Thoracic aorta (tissue), 2 donors: ENCODE measurements around the gene SNRNP40. TPM values are rescaled to one million over a fixed set of nuclear protein-coding genes. Genes with fewer than 3 reads are reported as not detected.

ENCODE experiments used
- ATAC-seq: fragments of 150-250 bp; one replicate; pipeline ENCODE4 v1.8.0; 2017; ENCODE audit warnings: low read depth; ENCODE audit not compliant: insufficient number of reproducible peaks, low FRiP score
- DNase-seq: peaks from one replicate; pipeline ENCODE4 v3.0.0-alpha.2; 2020; ENCODE audit warnings: low spot score
- H3K27ac ChIP-seq, 2 donors: fragments of 200-600 bp; sonication (generic); 1 replicate in 1 of 2; 2 replicates in 1 of 2; pipeline ENCODE4 v1.5.1; 2016; ENCODE audit warnings: mild to moderate bottlenecking in 2 of 2, moderate library complexity in 2 of 2
- H3K27me3 ChIP-seq: fragments of 200-600 bp; sonication (generic); replicated peaks from 2 replicates; pipeline ENCODE4 v1.6.0; 2016; ENCODE audit warnings: mild to moderate bottlenecking; ENCODE audit not compliant: insufficient read depth
- H3K36me3 ChIP-seq: fragments of 200-600 bp; sonication (generic); one replicate; pipeline ENCODE4 v1.5.1; 2016
- H3K4me1 ChIP-seq, 2 donors: fragments of 200-600 bp; sonication (generic); 1 replicate in 1 of 2; 2 replicates in 1 of 2; pipeline versions ENCODE4 v1.5.1 to v1.6.0; 2016; ENCODE audit warnings: low read depth in 2 of 2, mild to moderate bottlenecking in 1 of 2; ENCODE audit not compliant: control insufficient read depth in 1 of 2
- H3K4me3 ChIP-seq: fragments of 200-600 bp; sonication (generic); 2 replicates; pipeline ENCODE4 v1.5.1; 2016; ENCODE audit warnings: mild to moderate bottlenecking
- H3K9me3 ChIP-seq: fragments of 200-600 bp; sonication (generic); 2 replicates; pipeline ENCODE4 v1.5.1; 2016
- total RNA-seq, 2 donors: library from RNA; depleted of rRNA; stranded (reverse); fragments of >200 nt; gene quantifications; one replicate each; pipeline versions ENCODE4 v1.1.0 to v1.2.3, GENCODE V29; 2016
- TF ChIP-seq, protein P1 (sequence below): fragments of 200-600 bp; sonication (generic); IDR thresholded peaks from one replicate; pipeline ENCODE4 v1.5.1; 2019; ENCODE audit warnings: antibody characterized with exemption

The SNRNP40 gene
- 10 to 100 TPM; 26.5 to 44.1 TPM for total RNA-seq

DNA sequence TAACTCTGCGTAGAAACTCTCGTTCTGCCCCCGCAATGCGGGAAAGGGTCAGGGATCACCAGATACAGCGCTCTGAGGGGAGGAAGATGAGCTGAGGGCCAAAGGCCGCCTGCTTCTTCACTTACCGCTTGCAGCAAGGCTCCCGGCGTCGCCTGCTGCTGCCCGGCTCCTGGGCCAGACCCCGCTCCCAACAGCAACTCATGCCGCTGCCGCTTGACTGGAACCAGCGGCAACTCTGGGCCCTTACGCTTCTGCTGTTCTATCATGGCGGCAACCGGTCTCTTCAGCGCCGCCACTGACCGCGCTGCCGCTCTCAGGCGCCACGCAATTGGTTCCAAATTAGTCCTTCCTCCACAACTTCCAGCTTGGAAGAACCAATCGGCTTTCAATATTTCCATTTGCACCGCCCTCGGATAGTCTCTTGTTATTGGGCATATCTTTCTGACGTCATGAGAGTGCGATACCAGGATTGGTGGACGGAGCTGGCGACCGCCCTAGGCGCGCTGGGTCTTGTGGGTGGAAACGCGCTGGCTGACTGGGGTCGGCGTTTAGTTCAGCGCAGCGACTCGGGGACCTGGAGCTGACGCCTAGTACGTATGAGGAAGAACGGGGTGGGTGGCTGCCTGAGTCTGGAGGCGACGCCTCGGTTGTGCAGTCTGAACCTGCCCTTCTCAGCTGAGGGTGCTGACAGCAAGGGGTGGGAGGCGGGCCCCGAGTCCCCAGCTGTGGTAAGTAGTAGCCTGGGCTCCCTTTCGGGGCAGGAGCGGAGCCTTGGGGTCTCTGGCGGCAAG is at the start of gene SNRNP40, which contains the start of gene ZCCHC17:
Gene SNRNP40 (minus strand): TSS at position 303 of the 791 bp plus-strand sequence. CDS start 37 bp downstream, at position 266.
Gene ZCCHC17 (plus strand): TSS at position 547 of the 791 bp plus-strand sequence. CDS start 13,067 bp downstream, outside the sequence.
- H3K27ac ChIP-seq = peak within 1 kb of the TSS; percentile 80 to 89
- peaks cover 13 to 39% of the 10 kb centered on the region in 2 donors for H3K4me1 ChIP-seq
- no peaks in the 10 kb centered on the region for H3K27me3 ChIP-seq
- ATAC-seq = peak; percentile 98
- TF ChIP-seq, protein P1, sequence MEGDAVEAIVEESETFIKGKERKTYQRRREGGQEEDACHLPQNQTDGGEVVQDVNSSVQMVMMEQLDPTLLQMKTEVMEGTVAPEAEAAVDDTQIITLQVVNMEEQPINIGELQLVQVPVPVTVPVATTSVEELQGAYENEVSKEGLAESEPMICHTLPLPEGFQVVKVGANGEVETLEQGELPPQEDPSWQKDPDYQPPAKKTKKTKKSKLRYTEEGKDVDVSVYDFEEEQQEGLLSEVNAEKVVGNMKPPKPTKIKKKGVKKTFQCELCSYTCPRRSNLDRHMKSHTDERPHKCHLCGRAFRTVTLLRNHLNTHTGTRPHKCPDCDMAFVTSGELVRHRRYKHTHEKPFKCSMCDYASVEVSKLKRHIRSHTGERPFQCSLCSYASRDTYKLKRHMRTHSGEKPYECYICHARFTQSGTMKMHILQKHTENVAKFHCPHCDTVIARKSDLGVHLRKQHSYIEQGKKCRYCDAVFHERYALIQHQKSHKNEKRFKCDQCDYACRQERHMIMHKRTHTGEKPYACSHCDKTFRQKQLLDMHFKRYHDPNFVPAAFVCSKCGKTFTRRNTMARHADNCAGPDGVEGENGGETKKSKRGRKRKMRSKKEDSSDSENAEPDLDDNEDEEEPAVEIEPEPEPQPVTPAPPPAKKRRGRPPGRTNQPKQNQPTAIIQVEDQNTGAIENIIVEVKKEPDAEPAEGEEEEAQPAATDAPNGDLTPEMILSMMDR = no peak
- peak; percentile 91 for DNase-seq
- H3K9me3 ChIP-seq = no peaks in the 10 kb centered on the region
- H3K4me3 ChIP-seq = peak within 1 kb of the TSS; percentile 88
- H3K36me3 ChIP-seq = peaks cover 14% of the 10 kb centered on the region

DNA sequence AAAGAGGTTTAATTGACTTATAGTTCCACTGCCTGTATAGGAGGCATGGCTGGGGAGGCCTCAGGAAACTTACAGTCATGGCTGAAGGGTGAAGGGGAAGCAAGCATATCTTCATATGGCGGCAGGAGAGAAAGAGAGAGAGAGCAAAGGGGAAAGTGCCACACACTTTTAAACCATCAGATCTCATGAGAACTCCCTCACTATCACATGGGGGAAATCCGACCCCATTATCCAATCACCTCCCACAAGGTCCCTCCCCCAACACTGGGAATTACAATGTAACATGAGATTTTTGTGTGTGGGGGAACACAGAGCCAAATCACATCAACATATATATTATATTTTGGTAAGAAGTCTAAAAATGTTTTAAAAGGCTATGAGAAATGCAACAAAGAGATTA is 49.0 kb upstream of the SNRNP40 start:
- Histone ChIP-seq H3K36me3 (peaks cover 13% of the 10 kb centered on the region), H3K9me3 (no peaks in the 10 kb centered on the region), H3K27ac (no peak overlapping the region), H3K4me3 (no peak overlapping the region), H3K4me1 (no peaks in the 10 kb centered on the region), H3K27me3 (no peaks in the 10 kb centered on the region)
- ATAC-seq = no peak
- TF ChIP-seq, protein P1 = no peak
- DNase-seq = no peak

DNA sequence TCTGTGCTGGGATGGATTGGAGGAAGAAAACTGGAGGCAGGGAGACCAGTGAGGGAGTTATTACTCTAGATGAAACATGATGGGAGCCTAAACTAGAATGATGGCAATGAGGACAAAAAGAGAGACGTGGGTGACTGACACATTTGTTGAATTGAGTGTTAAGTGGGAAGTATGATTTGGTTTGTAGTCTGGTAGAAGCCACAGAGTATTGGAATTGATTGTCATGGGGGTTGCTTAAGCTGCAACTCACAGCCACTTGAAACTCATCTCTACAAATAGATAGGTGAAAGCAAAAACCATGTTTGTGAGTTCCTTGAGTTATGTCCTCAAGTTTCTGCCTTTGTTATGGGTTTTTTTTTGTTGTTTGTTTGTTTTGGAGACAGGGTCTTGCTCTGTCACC is 47.9 kb upstream of the SNRNP40 start:
- Histone ChIP-seq H3K36me3 (peaks cover 13% of the 10 kb centered on the region), H3K9me3 (no peaks in the 10 kb centered on the region), H3K4me1 (no peaks in the 10 kb centered on the region), H3K27ac (no peak overlapping the region), H3K4me3 (no peak overlapping the region), H3K27me3 (no peaks in the 10 kb centered on the region)
- DNase-seq (no peak), ATAC-seq (no peak)
- TF ChIP-seq, protein P1 = no peak

DNA sequence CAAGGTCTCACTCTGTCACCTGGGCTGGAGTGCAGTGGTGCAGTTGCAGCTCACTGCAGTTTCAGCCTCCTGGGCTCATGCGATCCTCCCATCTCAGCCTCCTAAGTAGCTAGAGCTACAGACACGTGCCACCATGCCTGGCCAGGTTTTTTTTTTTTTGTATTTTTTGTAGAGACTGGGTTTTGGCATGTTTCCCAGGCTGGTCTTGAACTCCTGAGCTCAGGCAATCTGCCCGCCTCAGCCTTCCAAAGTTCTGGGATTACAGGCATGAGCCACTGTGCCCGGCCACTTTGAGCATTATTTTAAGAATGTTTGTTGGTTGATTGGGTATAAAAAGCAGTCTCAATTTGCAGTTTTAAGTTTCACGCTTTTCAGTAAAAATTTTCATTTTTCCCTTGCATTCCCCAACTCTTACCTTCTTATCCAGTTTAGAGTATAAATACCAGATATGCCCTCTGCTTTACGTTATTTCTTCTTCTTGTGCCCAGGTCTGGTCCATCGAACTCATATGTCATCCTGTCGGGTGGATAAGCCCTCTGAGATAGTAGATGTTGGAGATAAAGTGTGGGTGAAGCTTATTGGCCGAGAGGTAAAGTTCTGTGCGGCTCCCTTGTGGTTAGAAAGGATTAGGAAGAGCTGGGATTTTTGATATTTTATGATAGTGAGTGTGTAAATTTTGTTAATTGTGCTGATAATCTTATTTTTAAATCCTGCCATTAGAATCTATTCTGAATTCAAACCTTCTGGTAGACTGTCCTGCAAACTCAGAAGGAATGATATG is 40.3 kb upstream of the SNRNP40 start:
- no peak for DNase-seq

More for the DNA sequence above, 40.3 kb upstream of the SNRNP40 start:
- H3K4me3 ChIP-seq = no peak overlapping the region
- TF ChIP-seq, protein P1 = no peak
- H3K9me3 ChIP-seq = no peaks in the 10 kb centered on the region
- ATAC-seq = no peak
- H3K4me1 ChIP-seq = no peaks in the 10 kb centered on the region
- H3K36me3 ChIP-seq = peaks cover under 1% of the 10 kb centered on the region
- H3K27me3 ChIP-seq = no peaks in the 10 kb centered on the region
- no peak overlapping the region for H3K27ac ChIP-seq
